Measurements from ENCODE around the gene NPBWR2.

- TF ChIP-seq ZBTB40 (IDR thresholded peaks at IDR 0.05) (no peak), ZBTB40 (CRISPR knock-in tag; IDR thresholded peaks at IDR 0.05) (no peak), SIN3A (IDR thresholded peaks at IDR 0.05; ENCODE audit: borderline replicate concordance in 2 of 2, control insufficient read depth in 1 of 2, low read depth in 2 of 2, low read length in 2 of 2) (no peak), IRF2 (CRISPR knock-in tag; IDR thresholded peaks at IDR 0.05) (no peak), NONO (IDR thresholded peaks at IDR 0.05; ENCODE audit: low read depth in 2 of 2, low read length in 1 of 2) (no peak), MEIS2 (IDR thresholded peaks at IDR 0.05; ENCODE audit: partially characterized antibody) (no peak), ARNT (IDR thresholded peaks at IDR 0.05) (no peak), JUND (IDR thresholded peaks at IDR 0.05; ENCODE audit: borderline replicate concordance, low read depth, low read length) (no peak), JUND (tag; IDR thresholded peaks at IDR 0.05; ENCODE audit: borderline replicate concordance, low read depth, low read length) (no peak)
Observed at GRCh38 chr20:64109831-64110391, 2.5 kb upstream of the NPBWR2 start.
